NOMO-1 treated with DMSO at 0.1 percent for 48 hours (cell line): ENCODE data around the gene RSRC2.
"Not testable (repeated sequence)": the region's sequence is repeated elsewhere in the genome, so short reads cannot be mapped to it uniquely, and the experiment has no call there.

Experiments
- DNase-seq: peaks from one replicate; lab custom pipeline; 2025; ENCODE audit not compliant: unreplicated experiment; lab: John Stamatoyannopoulos, UW

Gene RSRC2

GRCh38 chr12:122526683-122527477 is at the start of gene RSRC2, which contains the start of gene KNTC1:
RSRC2 (minus strand) TSS chr12:122526936; CDS start chr12:122526853, 83 bp downstream.
KNTC1 (plus strand) TSS chr12:122527249; CDS start chr12:122530064, 2,815 bp downstream.
- peak; percentile 100 for DNase-seq

- DNase-seq: no peak
These were observed 45.1 kb upstream of the RSRC2 start for GRCh38 chr12:122571821-122572220.

- not testable (repeated sequence) for DNase-seq
These were observed 43.3 kb upstream of the RSRC2 start for GRCh38 chr12:122570006-122570405.

- no peak for DNase-seq
These were observed 42.6 kb upstream of the RSRC2 start for GRCh38 chr12:122569288-122569687.

GRCh38 chr12:122566816-122567215 is 40.1 kb upstream of the RSRC2 start:
- not testable (repeated sequence) for DNase-seq

- no peak for DNase-seq
These were observed 36.6 kb upstream of the RSRC2 start for GRCh38 chr12:122563361-122563760.

GRCh38 chr12:122560138-122560537 is 33.4 kb upstream of the RSRC2 start:
- DNase-seq: no peak

- no peak for DNase-seq
These were observed 32.3 kb upstream of the RSRC2 start for GRCh38 chr12:122558745-122559641.

GRCh38 chr12:122547330-122547729 is 20.6 kb upstream of the RSRC2 start:
- no peak for DNase-seq

GRCh38 chr12:122545855-122546254 is 19.1 kb upstream of the RSRC2 start:
- DNase-seq: no peak

GRCh38 chr12:122544537-122544936 is 17.8 kb upstream of the RSRC2 start:
- no peak for DNase-seq

GRCh38 chr12:122538496-122538895 is 11.8 kb upstream of the RSRC2 start:
- no peak for DNase-seq

- no peak for DNase-seq
These were observed 10.3 kb upstream of the RSRC2 start for GRCh38 chr12:122537021-122537420.

- no peak for DNase-seq
These were observed 7.1 kb upstream of the RSRC2 start for GRCh38 chr12:122533856-122534255.

GRCh38 chr12:122528992-122529391 is 2.3 kb upstream of the RSRC2 start:
- no peak for DNase-seq

GRCh38 chr12:122528582-122528981 is 1.8 kb upstream of the RSRC2 start:
- no peak for DNase-seq

- peak; percentile 56 for DNase-seq
These were observed 775 bp upstream of the RSRC2 start for GRCh38 chr12:122527478-122527944.

GRCh38 chr12:122523846-122524718 is 2.7 kb downstream of the RSRC2 start:
- no peak for DNase-seq

- peak; percentile 16 for DNase-seq
These were observed 3.5 kb downstream of the RSRC2 start for GRCh38 chr12:122523280-122523679.

GRCh38 chr12:122520676-122521075 is 6.1 kb downstream of the RSRC2 start:
- DNase-seq: no peak

GRCh38 chr12:122519418-122519817 is 7.3 kb downstream of the RSRC2 start:
- DNase-seq: no peak
